CD14-positive monocyte (primary cell): Measurements from ENCODE around the gene BAAT. TPM values are rescaled to one million over a fixed set of nuclear protein-coding genes. Genes with fewer than 3 reads are reported as not detected.
"Not testable (repeated sequence)": the region's sequence is repeated elsewhere in the genome, so short reads cannot be mapped to it uniquely, and the experiment has no call there.

ENCODE experiments used
- DNase-seq, 3 donors: peaks; one replicate each; pipeline ENCODE4 v3.0.0-alpha.2; 2011 to 2022
- H2AFZ ChIP-seq: 2 replicates; pipeline ENCODE4 v1.6.0; 2012; ENCODE audit warnings: mild to moderate bottlenecking, low read depth, low read length, inconsistent platforms; ENCODE audit not compliant: insufficient read depth, poor library complexity, severe bottlenecking
- H3K27ac ChIP-seq, 2 donors: 1 replicate in 1 of 2; 2 replicates in 1 of 2; pipeline ENCODE4 v1.5.1; 2012 to 2013; ENCODE audit warnings: low read length in 2 of 2, control low read depth in 1 of 2, inconsistent platforms in 1 of 2, low read depth in 1 of 2, mild to moderate bottlenecking in 1 of 2
- H3K27me3 ChIP-seq, 2 donors: one replicate each; pipeline versions ENCODE4 v1.6.0 to v1.6.1; 2011 to 2013; ENCODE audit warnings: low read length in 2 of 2; ENCODE audit not compliant: control insufficient read depth in 2 of 2, insufficient read depth in 2 of 2
- H3K36me3 ChIP-seq, 2 donors: replicated peaks in 1 of 2; 1 replicate in 1 of 2; 2 replicates in 1 of 2; pipeline versions ENCODE4 v1.5.1 to v1.6.1; 2012 to 2013; ENCODE audit warnings: low read length in 2 of 2, control low read depth in 1 of 2, inconsistent platforms in 1 of 2, mild to moderate bottlenecking in 1 of 2; ENCODE audit not compliant: insufficient read depth in 2 of 2, control insufficient read depth in 1 of 2
- H3K4me1 ChIP-seq, 2 donors: 1 replicate in 1 of 2; 2 replicates in 1 of 2; pipeline versions ENCODE4 v1.5.1 to v1.6.1; 2012 to 2013; ENCODE audit warnings: low read length in 2 of 2, control low read depth in 1 of 2, inconsistent platforms in 1 of 2, mild to moderate bottlenecking in 1 of 2, moderate library complexity in 1 of 2; ENCODE audit not compliant: insufficient read depth in 2 of 2, control insufficient read depth in 1 of 2
- H3K4me2 ChIP-seq: replicated peaks from 2 replicates; pipeline ENCODE3; 2012; ENCODE audit warnings: low read length, moderate library complexity, mild to moderate bottlenecking; ENCODE audit not compliant: poor library complexity, severe bottlenecking; ENCODE audit errors: extremely low read depth
- H3K4me3 ChIP-seq, 3 experiments: fragments of 200-600 bp in 1 of 3; sonication (generic) in 1 of 3; replicated peaks in 1 of 3; 1 replicate in 2 of 3; 2 replicates in 1 of 3; pipeline ENCODE4 v1.5.1; 2011 to 2013; ENCODE audit warnings: low read length in 3 of 3, mild to moderate bottlenecking in 3 of 3, control low read depth in 2 of 3, low read depth in 2 of 3, inconsistent platforms in 1 of 3, moderate library complexity in 1 of 3
- H3K79me2 ChIP-seq: 2 replicates; pipeline ENCODE4 v1.6.0; 2012; ENCODE audit warnings: mild to moderate bottlenecking, control low read depth, inconsistent platforms, low read length, moderate library complexity; ENCODE audit not compliant: insufficient read depth
- H3K9ac ChIP-seq: 2 replicates; pipeline ENCODE4 v1.6.0; 2017; ENCODE audit warnings: low read length, mild to moderate bottlenecking; ENCODE audit not compliant: insufficient read depth, poor library complexity, severe bottlenecking
- H3K9me3 ChIP-seq, 2 donors: replicated peaks in 1 of 2; 1 replicate in 1 of 2; 2 replicates in 1 of 2; pipeline versions ENCODE4 v1.5.1 to v1.6.1; 2012 to 2013; ENCODE audit warnings: low read length in 2 of 2, control low read depth in 1 of 2; ENCODE audit not compliant: control insufficient read depth in 1 of 2, insufficient read depth in 1 of 2
- H4K20me1 ChIP-seq: 2 replicates; pipeline ENCODE4 v1.6.0; 2012; ENCODE audit warnings: mild to moderate bottlenecking, low read length, control low read depth, moderate library complexity; ENCODE audit not compliant: insufficient read depth
- H3K27ac Mint-ChIP-seq, 7 donors: one replicate each; pipeline ENCODE4 v1.8.0; 2020; ENCODE audit warnings: mild to moderate bottlenecking in 7 of 7, mixed read lengths in 7 of 7, moderate library complexity in 6 of 7, inconsistent platforms in 2 of 7
- H3K27me3 Mint-ChIP-seq, 3 donors: one replicate each; pipeline ENCODE4 v1.8.0; 2021 to 2022; ENCODE audit warnings: low read depth in 3 of 3, mild to moderate bottlenecking in 3 of 3, mixed read lengths in 3 of 3, moderate library complexity in 3 of 3, inconsistent platforms in 1 of 3
- H3K36me3 Mint-ChIP-seq, 2 donors: one replicate each; pipeline ENCODE4 v1.8.0; 2020; ENCODE audit warnings: mixed read lengths in 2 of 2, inconsistent platforms in 1 of 2, mild to moderate bottlenecking in 1 of 2
- H3K4me1 Mint-ChIP-seq: one replicate; pipeline ENCODE4 v1.8.0; 2020; ENCODE audit warnings: mild to moderate bottlenecking, mixed read lengths
- H3K4me3 Mint-ChIP-seq, 2 donors: one replicate each; pipeline ENCODE4 v1.8.0; 2020; ENCODE audit warnings: mild to moderate bottlenecking in 2 of 2, mixed read lengths in 2 of 2, moderate library complexity in 1 of 2
- H3K9me3 Mint-ChIP-seq, 7 donors: one replicate each; pipeline ENCODE4 v1.8.0; 2020 to 2022; ENCODE audit warnings: mixed read lengths in 7 of 7, mild to moderate bottlenecking in 6 of 7, moderate library complexity in 6 of 7, inconsistent platforms in 2 of 7
- WGBS: methylation state at CpG from one replicate; pipeline ENCODE4 v1.1.5; 2013; ENCODE audit warnings: missing lambda C conversion rate; ENCODE audit not compliant: insufficient coverage; 5-methylcytosine and 5-hydroxymethylcytosine counted together
- intact Hi-C, 2 donors: fragments of 100-400 bp; cut with micrococcal nuclease; formaldehyde crosslinking; loops; one replicate each; pipeline versions ENCODE4 v1.15.0 to v1.15.1; 2023
- polyA minus RNA-seq: library from RNA; depleted of rRNA, polyadenylated mRNA; stranded (reverse); fragments of >200 nt; gene quantifications from 2 replicates; pipeline ENCODE4 v1.2.3, GENCODE V29; 2012
- polyA plus RNA-seq, 3 donors: library from polyadenylated mRNA; depleted of rRNA in 1 of 3; unstranded in 2 of 3; stranded (reverse) in 1 of 3; fragments of 300-500 nt in 2 of 3; fragments of >200 nt in 1 of 3; fragmentation: Illumina TruSeq in 2 of 3; gene quantifications; 1 replicate in 2 of 3; 2 replicates in 1 of 3; pipeline ENCODE4 v1.2.3, GENCODE V29; 2012 to 2021
- total RNA-seq, 12 experiments: library from RNA in 1 of 12; stranded (reverse) in 1 of 12; fragments of 120-200 nt in 1 of 12; gene quantifications; one replicate each; pipeline ENCODE4 v1.2.4 and lab custom pipeline; 2013 to 2026; ENCODE audit warnings: mixed read lengths in 6 of 12, inconsistent platforms in 1 of 12
- TF ChIP-seq, protein P1 (sequence below): fragments of 200-600 bp; IDR thresholded peaks from one replicate; pipeline ENCODE4 v1.8.0; 2022; ENCODE audit warnings: antibody characterized with exemption, mild to moderate bottlenecking

Gene BAAT
- not detected for total RNA-seq (2013)
- polyA plus RNA-seq (not detected), polyA minus RNA-seq (not detected in 2 replicates), total RNA-seq (lab: John Stamatoyannopoulos, UW) (0 to 2.2 (median 0.49) reads per million in 11 experiments)

DNA sequence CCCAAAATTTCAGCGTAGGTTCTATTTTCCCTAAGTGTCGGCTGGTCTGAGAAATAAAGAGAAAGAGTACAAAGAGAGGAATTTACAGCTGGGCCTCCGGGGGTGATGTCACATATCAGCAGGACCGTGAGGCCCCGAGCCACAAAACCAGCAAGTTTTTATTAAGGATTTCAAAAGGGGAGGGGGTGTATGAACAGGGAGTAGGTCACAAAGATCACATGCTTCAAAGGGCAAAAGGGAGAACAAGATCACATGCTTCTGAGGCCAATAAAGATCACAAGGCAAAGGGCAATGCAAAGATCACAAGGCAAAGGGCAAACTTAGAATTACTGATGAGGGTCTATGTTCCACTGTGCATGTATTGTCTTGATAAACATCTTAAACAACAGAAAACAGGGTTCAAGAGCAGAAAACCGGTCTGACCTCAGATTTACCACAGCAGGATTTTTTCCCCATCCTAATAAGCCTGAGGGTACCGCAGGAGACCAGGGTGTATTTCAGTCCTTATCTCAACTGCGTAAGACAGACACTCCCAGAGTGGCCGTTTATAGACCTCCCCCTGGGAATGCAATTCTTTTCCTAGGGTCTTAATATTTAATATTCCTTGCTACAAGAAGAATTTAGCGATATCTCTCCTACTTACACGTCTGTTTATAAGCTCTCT lies at the start of gene BAAT:
TSS of gene BAAT (minus strand) at position 134 of the 664 bp plus-strand sequence. CDS start 13,602 bp downstream, outside the sequence.
- intact Hi-C loops, H3K4me3 ChIP-seq, H3K4me2 ChIP-seq, H3K27ac ChIP-seq, H3K27me3 Mint-ChIP-seq, DNase-seq, H3K4me1 Mint-ChIP-seq, H2AFZ ChIP-seq, H3K27me3 ChIP-seq, H3K4me1 ChIP-seq, H4K20me1 ChIP-seq, H3K79me2 ChIP-seq, H3K9ac ChIP-seq, H3K4me3 Mint-ChIP-seq: not testable (repeated sequence)
- H3K27ac Mint-ChIP-seq: peak within 1 kb of the TSS in 1 of 7 donors; percentile 6
- peaks cover 9 to 20% (median 15%) of the 10 kb centered on the region in 7 donors for H3K9me3 Mint-ChIP-seq
- H3K9me3 ChIP-seq: peaks cover 12 to 15% of the 10 kb centered on the region in 2 donors
- H3K36me3 Mint-ChIP-seq: peaks cover 14 to 23% of the 10 kb centered on the region in 2 donors
- 97% methylated on average over 8 of the region's 11 CpGs for WGBS
- peaks cover 15 to 31% of the 10 kb centered on the region in 2 donors for H3K36me3 ChIP-seq

GRCh38 chr9:101433229-101433628 lies 48.4 kb upstream of the BAAT start:
- Histone ChIP-seq H3K27me3 (no peaks in the 10 kb centered on the region), H3K4me1 (no peaks in the 10 kb centered on the region), H4K20me1 (no peaks in the 10 kb centered on the region), H3K4me2 (no peak overlapping the region), H3K79me2 (no peaks in the 10 kb centered on the region), H3K9me3 (no peaks in the 10 kb centered on the region), H3K9ac (no peak overlapping the region), H3K36me3 (no peaks in the 10 kb centered on the region), H3K4me3 (no peak overlapping the region), H2AFZ (no peak overlapping the region), H3K27ac (no peak overlapping the region)
- TF ChIP-seq, protein P1, sequence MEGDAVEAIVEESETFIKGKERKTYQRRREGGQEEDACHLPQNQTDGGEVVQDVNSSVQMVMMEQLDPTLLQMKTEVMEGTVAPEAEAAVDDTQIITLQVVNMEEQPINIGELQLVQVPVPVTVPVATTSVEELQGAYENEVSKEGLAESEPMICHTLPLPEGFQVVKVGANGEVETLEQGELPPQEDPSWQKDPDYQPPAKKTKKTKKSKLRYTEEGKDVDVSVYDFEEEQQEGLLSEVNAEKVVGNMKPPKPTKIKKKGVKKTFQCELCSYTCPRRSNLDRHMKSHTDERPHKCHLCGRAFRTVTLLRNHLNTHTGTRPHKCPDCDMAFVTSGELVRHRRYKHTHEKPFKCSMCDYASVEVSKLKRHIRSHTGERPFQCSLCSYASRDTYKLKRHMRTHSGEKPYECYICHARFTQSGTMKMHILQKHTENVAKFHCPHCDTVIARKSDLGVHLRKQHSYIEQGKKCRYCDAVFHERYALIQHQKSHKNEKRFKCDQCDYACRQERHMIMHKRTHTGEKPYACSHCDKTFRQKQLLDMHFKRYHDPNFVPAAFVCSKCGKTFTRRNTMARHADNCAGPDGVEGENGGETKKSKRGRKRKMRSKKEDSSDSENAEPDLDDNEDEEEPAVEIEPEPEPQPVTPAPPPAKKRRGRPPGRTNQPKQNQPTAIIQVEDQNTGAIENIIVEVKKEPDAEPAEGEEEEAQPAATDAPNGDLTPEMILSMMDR: no peak
- WGBS: no CpG with 5 or more reads among the region's 3 CpGs
- H3K27me3 Mint-ChIP-seq: peaks cover 2 to 7% (median 4%) of the 10 kb centered on the region in 3 donors
- H3K36me3 Mint-ChIP-seq: no peaks in the 10 kb centered on the region
- DNase-seq: no peak
- no peaks in the 10 kb centered on the region for H3K4me1 Mint-ChIP-seq
- no peak overlapping the region for H3K27ac Mint-ChIP-seq
- peaks cover 0 to 12% (median 1%) of the 10 kb centered on the region in 7 donors for H3K9me3 Mint-ChIP-seq
- no peak overlapping the region for H3K4me3 Mint-ChIP-seq
- intact Hi-C loops: no loop called here
